22Rv1 (cell line): ENCODE measurements around the gene SMIM35.

ENCODE experiments used
- H3K27ac ChIP-seq: fragments of 450-650 bp; 2 replicates; pipeline ENCODE4 v1.5.1; 2017
- ZFX ChIP-seq: fragments of 450-650 bp; IDR thresholded peaks from 2 replicates; pipeline ENCODE4 v1.6.1; 2017; ENCODE audit warnings: antibody characterized with exemption, borderline replicate concordance
- TF ChIP-seq, protein P1 (sequence below): fragments of 450-650 bp; IDR thresholded peaks from 2 replicates; pipeline ENCODE4 v1.5.1; 2017; ENCODE audit warnings: mild to moderate bottlenecking

The SMIM35 gene

DNA sequence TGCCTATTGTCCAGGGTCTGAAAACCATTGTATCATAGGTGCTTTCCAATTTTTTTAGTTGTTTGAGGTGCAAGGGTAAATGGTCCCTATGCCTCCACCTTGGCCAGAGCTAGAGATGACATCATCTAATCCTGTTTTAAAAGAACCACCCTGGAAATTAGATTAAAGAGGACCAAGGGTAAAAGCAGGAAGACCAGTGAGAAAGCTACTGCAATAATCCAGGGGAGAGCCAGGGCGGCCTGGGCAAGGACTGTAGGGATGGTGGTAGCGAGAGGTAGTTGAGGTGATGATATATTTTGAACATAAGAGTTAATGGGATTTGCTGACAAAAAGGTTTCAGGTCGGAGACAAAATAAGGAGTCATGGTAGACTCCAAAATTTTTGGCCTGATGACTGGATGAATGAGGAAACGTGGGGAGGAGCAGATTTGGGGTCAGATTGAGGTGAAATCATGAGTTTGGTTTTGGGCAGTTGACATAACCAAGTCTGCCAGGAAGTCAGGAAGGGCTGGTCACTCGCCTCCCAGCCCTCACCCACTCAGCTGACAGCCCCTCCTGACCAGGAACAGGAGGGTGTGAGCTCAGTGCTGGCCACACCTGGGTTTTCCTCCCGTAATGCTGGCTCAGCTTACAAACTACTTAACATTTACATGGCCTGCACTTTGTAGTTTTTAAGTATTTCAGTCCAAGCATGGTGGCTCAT, 42.9 kb upstream of the SMIM35 start:
- TF ChIP-seq ZFX, result no peak
- TF ChIP-seq, protein P1, sequence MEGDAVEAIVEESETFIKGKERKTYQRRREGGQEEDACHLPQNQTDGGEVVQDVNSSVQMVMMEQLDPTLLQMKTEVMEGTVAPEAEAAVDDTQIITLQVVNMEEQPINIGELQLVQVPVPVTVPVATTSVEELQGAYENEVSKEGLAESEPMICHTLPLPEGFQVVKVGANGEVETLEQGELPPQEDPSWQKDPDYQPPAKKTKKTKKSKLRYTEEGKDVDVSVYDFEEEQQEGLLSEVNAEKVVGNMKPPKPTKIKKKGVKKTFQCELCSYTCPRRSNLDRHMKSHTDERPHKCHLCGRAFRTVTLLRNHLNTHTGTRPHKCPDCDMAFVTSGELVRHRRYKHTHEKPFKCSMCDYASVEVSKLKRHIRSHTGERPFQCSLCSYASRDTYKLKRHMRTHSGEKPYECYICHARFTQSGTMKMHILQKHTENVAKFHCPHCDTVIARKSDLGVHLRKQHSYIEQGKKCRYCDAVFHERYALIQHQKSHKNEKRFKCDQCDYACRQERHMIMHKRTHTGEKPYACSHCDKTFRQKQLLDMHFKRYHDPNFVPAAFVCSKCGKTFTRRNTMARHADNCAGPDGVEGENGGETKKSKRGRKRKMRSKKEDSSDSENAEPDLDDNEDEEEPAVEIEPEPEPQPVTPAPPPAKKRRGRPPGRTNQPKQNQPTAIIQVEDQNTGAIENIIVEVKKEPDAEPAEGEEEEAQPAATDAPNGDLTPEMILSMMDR, result no peak
- H3K27ac ChIP-seq, result no peak overlapping the region

DNA sequence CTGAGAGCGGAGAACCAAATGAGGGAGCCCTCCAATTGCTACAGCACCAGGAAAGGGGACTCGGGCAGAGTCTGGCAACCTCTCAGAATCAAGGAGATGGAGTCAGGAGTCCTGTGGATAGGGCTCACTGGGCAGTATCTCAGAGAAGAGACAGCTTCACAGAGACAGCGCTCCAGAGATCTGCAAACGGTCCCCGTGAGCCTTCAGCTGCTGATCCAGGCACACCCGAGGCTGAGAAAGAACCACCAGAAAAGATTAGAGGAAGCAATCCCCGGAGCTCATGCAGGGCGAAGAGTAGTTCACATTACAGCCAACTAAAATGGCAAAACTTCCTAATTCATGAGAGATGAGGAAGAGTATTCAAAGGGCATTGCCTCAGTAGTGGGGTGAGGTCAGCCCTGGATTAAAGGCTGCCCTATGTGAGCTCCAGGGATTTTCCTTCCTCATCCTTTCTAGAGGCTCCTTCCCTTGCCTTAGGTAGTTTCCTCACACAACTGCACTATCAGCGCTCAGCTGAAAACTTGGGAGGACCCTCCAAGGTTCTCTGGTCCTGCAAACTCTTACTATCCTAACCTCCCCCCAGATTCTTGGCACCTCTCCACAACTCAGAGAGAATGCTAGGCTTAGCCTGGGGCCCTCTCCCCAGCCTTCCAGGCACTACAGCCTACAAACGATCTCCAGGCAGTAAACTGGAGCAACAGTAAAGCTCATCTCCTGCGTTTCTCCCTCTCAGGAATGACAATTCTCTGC, 42.1 kb upstream of the SMIM35 start:
- TF ChIP-seq, protein P1, result no peak
- TF ChIP-seq ZFX, result no peak
- H3K27ac ChIP-seq, result no peak overlapping the region

DNA sequence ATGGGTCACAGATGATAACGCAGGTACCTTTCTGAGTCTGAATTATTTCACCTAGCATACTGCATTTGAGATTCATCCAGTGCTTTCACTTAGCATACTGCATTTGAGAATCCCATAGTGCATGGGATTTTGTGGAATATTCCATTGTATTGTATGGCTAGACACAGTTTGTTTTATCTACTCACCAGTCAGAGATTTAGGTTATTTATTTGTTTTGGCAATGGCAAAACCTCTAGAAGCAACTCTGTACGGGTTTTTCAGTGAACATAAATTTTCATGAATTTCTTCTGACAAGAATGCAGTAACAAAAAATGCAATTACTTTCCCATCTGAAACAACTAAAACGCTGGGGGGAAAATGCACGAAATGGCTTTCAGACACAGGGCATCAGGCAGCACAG, 41.5 kb upstream of the SMIM35 start:
- TF ChIP-seq, protein P1, result no peak
- no peak for TF ChIP-seq ZFX
- H3K27ac ChIP-seq, result no peak overlapping the region

DNA sequence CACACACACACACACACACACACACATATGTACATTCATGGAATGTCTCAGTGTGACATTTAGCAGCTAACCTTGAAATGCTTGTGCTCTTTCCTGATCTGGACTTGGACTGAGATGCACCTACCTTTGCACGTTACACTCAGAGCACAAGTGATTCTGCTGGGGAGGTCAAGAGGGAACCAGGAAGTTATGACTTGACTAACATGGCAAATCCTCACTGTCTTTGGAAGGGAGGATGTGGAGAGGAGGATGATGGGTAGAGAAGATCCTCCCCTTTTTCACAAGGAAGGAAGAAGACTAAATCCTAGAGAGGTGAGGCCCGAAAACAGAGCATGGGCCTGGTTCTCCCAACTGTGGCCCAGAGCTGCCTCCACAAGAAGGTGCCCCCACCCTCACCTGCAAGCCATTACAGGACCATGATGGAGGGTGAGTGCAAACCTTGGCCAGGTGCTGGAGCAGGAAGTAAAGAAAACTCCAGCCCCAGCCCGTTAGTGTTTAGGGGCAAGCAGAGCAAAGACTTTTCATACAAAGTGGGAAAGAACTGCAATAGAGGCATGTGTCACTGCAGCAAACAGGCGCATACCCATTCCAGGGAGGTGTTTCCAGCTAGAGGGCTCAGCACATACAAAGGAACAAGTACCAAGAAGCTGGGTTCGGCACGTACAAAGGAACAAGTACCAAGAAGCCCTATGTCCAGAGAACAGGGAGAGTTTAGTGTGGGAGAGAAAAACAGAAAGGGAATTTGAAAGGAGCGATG, 39.5 kb upstream of the SMIM35 start:
- no peak for TF ChIP-seq ZFX
- TF ChIP-seq, protein P1, result no peak
- H3K27ac ChIP-seq, result no peak overlapping the region

DNA sequence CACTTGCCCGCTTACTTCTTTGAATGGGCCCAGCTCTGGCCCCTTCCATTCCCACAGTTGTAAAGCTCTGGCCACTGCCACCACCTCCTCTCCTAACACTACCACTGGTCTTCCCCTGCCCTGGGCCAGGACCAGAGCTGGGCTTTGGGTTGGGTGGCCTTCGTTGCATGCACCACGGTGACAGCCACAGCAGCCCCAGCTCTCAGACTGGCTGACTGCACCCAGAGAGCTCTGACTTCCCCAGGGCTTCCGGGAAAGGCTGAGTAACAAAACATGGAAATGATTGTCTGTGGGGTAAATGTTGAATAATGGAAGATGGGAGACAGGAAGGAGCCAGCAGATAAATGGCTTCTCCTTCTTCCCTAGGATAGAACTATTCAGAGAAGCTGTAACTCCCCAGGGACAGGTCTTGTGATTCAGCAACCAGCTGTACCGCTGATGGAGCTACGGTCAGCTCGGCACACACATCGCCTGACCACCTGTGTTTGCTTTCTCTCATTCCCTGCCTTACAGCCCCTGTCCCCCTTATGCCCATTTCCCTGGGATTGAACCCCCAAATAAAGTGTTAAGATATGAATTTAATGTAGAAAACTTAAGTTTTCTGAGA, 38.3 kb upstream of the SMIM35 start:
- no peak overlapping the region for H3K27ac ChIP-seq
- no peak for TF ChIP-seq ZFX
- TF ChIP-seq, protein P1, result no peak

DNA sequence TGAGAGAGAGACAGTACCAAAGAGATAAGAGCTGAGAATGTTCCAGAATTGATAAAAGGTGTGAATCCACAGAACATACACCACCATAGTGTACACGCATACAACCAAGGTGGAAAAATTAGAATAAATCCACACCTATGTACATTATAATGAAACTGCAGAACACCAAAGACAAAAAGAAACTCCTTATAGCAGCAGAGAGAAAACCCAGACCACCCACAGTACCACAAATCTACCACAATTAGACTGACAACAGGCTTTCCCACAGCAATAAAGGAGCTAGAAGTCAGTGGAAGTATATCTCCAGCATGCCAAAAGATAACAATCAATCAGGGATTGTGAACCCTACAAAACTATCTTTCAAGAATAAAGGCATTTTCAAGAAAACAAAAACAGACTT, 34.0 kb upstream of the SMIM35 start:
- TF ChIP-seq, protein P1, result no peak
- TF ChIP-seq ZFX, result no peak

More for the DNA sequence above, 34.0 kb upstream of the SMIM35 start:
- H3K27ac ChIP-seq, result no peak overlapping the region
